ENCODE measurements around the gene GPR83. TPM values are rescaled to one million over a fixed set of nuclear protein-coding genes. Genes with fewer than 3 reads are reported as not detected.
"Not testable (repeated sequence)": the region's sequence is repeated elsewhere in the genome, so short reads cannot be mapped to it uniquely, and the experiment has no call there.

GPR83 gene
- total and polyA plus RNA-seq, 7 donors: 0.10 to 0.55 (median 0.41) TPM; not detected in 2

- Histone ChIP-seq H3K27ac (no peak overlapping the region), H3K4me3 (peak overlapping the region in 3 of 4 donors; percentile 24 to 47 (median 41)), H3K27me3 (peaks cover 12 to 40% (median 25%) of the 10 kb centered on the region in 3 donors), H3K9me3 (no peaks in the 10 kb centered on the region), H3K36me3 (no peaks in the 10 kb centered on the region), H3K4me1 (peaks cover 0 to 13% (median 11%) of the 10 kb centered on the region in 4 donors)
- TF ChIP-seq POLR2A (IDR thresholded peaks at IDR 0.05) (no peak), CTCF (IDR thresholded peaks at IDR 0.05) (no peak), POLR2AphosphoS5 (IDR thresholded peaks at IDR 0.05) (no peak), EP300 (IDR thresholded peaks at IDR 0.05) (no peak)
- 26 to 35% methylated on average over 10 of the region's 10 CpGs for WGBS, 2 donors
- DNase-seq: no peak
- intact Hi-C loops (cut with DNase I): no loop called here
These were observed 600 bp upstream of the GPR83 start for GRCh38 chr11:94401773-94402265.

- no peak overlapping the region for H3K27ac ChIP-seq
- no peaks in the 10 kb centered on the region for H3K36me3 ChIP-seq
- 23 to 36% methylated on average over 4 of the region's 4 CpGs for WGBS, 2 donors
- TF ChIP-seq POLR2A (IDR thresholded peaks at IDR 0.05): no peak
- no peak for TF ChIP-seq CTCF (IDR thresholded peaks at IDR 0.05)
- no peak for TF ChIP-seq EP300 (IDR thresholded peaks at IDR 0.05)
- no peak for TF ChIP-seq POLR2AphosphoS5 (IDR thresholded peaks at IDR 0.05)
- intact Hi-C loops (cut with DNase I): no loop called here
- peak overlapping the region in 3 of 4 donors; percentile 24 to 47 (median 41) for H3K4me3 ChIP-seq
- H3K27me3 ChIP-seq: peaks cover 12 to 40% (median 25%) of the 10 kb centered on the region in 3 donors
- no peaks in the 10 kb centered on the region for H3K9me3 ChIP-seq
- H3K4me1 ChIP-seq: peaks cover 0 to 13% (median 11%) of the 10 kb centered on the region in 4 donors
- no peak for DNase-seq
These were observed 771 bp downstream of the GPR83 start for GRCh38 chr11:94400457-94400838.

- Histone ChIP-seq H3K36me3 (no peaks in the 10 kb centered on the region), H3K9me3 (no peaks in the 10 kb centered on the region), H3K27me3 (peaks cover 12 to 40% (median 25%) of the 10 kb centered on the region in 3 donors), H3K4me3 (no peak overlapping the region), H3K4me1 (peaks cover 0 to 13% (median 11%) of the 10 kb centered on the region in 4 donors), H3K27ac (no peak overlapping the region)
- intact Hi-C loops (cut with DNase I): no loop called here
- WGBS, 2 donors: 43 to 73% methylated on average over 4 of the region's 4 CpGs
- DNase-seq: no peak
- TF ChIP-seq POLR2AphosphoS5 (IDR thresholded peaks at IDR 0.05): no peak
- no peak for TF ChIP-seq EP300 (IDR thresholded peaks at IDR 0.05)
- no peak for TF ChIP-seq POLR2A (IDR thresholded peaks at IDR 0.05)
- no peak for TF ChIP-seq CTCF (IDR thresholded peaks at IDR 0.05)
These were observed 1.2 kb downstream of the GPR83 start for GRCh38 chr11:94400050-94400449.

GRCh38 chr11:94398101-94398500 is 3.1 kb downstream of the GPR83 start:
- 78 to 79% methylated on average over 5 of the region's 5 CpGs for WGBS, 2 donors
- Histone ChIP-seq H3K27ac (no peak overlapping the region), H3K4me1 (peaks cover 0 to 13% (median 11%) of the 10 kb centered on the region in 4 donors), H3K27me3 (peaks cover 12 to 40% (median 25%) of the 10 kb centered on the region in 3 donors), H3K36me3 (no peaks in the 10 kb centered on the region), H3K9me3 (no peaks in the 10 kb centered on the region), H3K4me3 (no peak overlapping the region)
- intact Hi-C loops (cut with DNase I): no loop called here
- TF ChIP-seq POLR2A (IDR thresholded peaks at IDR 0.05): no peak
- no peak for DNase-seq

GRCh38 chr11:94396282-94396681 is 4.9 kb downstream of the GPR83 start:
- intact Hi-C loops (cut with DNase I): no loop called here
- WGBS, 2 donors: 89 to 90% methylated on average over 5 of the region's 5 CpGs
- Histone ChIP-seq H3K4me1 (peaks cover 0 to 8% (median 7%) of the 10 kb centered on the region in 4 donors), H3K4me3 (no peak overlapping the region), H3K27me3 (peaks cover 9 to 26% (median 17%) of the 10 kb centered on the region in 3 donors), H3K36me3 (no peaks in the 10 kb centered on the region), H3K9me3 (no peaks in the 10 kb centered on the region), H3K27ac (no peak overlapping the region)
- TF ChIP-seq EP300 (IDR thresholded peaks at IDR 0.05): no peak
- TF ChIP-seq POLR2AphosphoS5 (IDR thresholded peaks at IDR 0.05): no peak
- TF ChIP-seq CTCF (IDR thresholded peaks at IDR 0.05): no peak
- no peak for TF ChIP-seq POLR2A (IDR thresholded peaks at IDR 0.05)
- DNase-seq: no peak

- H3K4me1 ChIP-seq; intact Hi-C loops (cut with DNase I); H3K27me3 ChIP-seq; H3K27ac ChIP-seq; H3K4me3 ChIP-seq; DNase-seq; H3K36me3 ChIP-seq; H3K9me3 ChIP-seq: not testable (repeated sequence)
- 61 to 96% methylated on average over 4 of the region's 4 CpGs for WGBS, 2 donors
These were observed 9.3 kb downstream of the GPR83 start for GRCh38 chr11:94391937-94392336.

All from sigmoid colon (tissue), 7 donors.